ENCODE data around the gene RPRD2.
"Not testable (repeated sequence)": the region's sequence is repeated elsewhere in the genome, so short reads cannot be mapped to it uniquely, and the experiment has no call there.

The RPRD2 gene

DNA sequence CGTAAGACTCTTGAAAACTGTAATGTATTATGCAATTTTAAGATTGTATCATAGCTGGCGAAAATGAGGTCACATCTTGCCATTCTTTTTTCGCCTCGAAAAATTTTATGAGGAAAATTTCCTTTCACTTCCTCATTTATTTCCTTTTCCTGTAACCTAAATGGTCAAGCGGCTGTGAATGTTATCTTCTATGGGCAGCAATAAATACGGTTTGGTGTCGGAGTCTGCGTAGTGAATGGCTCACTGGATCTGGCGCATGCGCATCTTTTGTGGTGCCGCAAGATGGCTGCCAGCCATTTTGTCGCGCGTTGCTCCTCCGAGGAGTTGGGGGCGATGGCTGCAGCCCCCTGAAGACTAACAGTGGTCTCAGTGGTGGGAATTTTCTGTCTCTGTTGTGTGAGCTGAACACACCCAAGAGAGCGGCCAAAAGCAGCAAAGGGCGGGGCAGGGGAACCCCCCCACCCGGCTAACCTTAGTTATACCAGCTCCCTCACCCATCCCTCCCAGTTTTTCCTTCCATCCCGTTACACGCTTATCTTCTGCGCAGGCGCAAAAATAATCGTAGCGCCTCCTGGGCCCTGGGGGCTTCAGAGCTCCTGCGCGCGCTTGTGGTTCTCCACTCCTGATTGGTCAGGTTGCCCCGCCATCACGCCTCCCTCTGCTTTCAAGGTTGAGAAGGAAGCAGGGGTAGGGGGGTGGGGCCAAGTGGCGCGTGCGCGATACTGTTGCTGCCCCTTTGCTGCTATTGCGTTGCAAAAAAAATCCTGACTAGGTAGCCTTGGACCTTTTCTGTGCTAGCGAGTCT, at the start of gene RPRD2:
RPRD2 (plus strand) TSS at position 722 of the 805 bp plus-strand sequence. CDS start 568 bp downstream, outside the sequence.
- peak; percentile 96 for DNase-seq

DNA sequence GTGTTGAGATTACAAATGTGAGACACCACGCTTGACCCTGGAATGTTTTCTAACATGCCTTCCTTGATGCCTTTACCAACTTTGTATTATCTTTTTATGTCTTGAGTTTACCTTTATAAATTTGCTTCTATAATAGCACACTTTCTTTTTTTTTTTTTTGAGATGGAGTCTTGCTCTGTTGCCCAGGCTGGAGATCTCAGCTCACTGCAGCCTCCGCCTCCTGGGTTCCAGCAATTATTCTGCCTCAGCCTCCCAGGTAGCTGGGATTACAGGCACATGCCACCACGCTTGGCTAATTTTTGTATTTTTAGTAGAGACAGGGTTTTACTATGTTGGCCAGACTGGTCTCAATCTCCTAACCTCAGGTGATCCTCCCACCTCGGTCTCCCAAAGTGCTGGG, 49.3 kb upstream of the RPRD2 start:
- not testable (repeated sequence) for DNase-seq

DNA sequence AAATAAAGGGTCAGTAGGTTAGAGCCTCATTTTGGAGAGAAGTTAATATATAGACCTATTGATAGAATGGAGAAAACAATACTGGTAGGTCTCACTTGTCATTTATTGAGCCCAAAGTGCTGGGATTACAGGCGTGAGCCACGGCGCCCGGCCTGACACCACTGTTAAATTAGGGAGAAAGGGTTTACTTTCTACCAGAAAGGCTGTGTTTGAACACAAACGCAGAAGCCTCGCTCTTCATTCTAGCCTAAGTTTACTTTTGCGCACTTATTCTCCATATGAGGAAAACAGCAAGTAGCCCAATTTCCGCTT, 43.3 kb upstream of the RPRD2 start:
- DNase-seq, result no peak

DNA sequence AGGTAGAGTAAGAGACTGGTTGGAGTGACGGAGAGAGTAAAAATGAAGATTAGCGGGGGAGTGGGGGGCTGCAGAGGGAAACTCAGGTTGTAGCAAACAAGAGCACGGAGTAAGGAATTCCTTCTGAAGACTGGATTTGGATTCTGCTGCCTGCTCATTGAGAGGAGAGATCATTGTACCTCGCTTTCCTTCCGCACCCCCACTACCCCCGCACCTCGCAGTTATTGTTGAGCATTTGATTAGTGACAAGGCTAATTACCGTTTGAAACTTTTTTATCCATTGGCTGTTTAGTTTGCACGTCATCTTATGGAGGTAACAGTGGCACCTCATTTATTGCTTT, 42.2 kb upstream of the RPRD2 start:
- DNase-seq, result no peak

DNA sequence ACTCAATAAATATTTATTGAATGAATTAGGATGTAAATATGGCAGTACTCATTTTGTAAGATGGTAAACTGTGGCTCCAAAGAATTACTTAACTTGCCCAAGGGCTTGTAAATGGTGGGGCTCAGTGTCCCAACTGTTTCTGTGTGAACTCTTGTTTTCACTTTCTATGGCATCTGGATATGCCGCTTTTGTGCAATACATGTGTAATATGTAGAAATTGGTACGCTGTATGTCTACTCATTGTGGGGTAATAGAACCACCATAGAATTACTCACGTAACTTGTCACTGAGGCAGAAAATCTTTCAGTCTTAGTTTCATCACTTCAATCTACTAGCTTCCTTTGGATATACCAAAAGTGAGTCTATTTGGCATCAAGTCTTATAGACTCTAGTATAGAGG, 41.6 kb upstream of the RPRD2 start:
- peak; percentile 46 for DNase-seq

DNA sequence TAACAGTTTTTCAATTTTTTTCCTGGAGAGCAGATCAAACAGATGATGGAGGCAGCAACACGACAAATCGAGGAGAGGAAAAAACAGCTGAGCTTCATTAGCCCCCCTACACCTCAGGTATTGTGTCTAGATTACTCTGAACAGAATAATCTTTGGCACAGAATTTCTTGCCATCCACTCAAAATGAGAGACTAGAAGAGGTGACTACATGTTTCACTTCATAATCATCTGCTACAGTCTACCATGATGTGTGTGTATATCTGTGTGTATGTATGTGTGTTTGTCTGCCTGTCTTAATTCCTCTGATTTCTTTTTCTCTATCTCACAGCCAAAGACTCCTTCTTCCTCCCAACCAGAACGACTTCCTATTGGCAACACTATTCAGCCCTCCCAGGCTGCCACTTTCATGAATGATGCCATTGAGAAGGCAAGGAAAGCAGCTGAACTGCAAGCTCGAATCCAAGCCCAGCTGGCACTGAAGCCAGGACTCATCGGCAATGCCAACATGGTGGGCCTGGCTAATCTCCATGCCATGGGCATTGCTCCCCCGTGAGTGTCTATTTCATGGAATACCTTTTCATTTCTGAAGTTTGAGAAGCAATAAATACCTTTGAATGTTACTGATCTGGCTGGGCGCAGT, 31.2 kb upstream of the RPRD2 start:
- DNase-seq, result peak; percentile 45

DNA sequence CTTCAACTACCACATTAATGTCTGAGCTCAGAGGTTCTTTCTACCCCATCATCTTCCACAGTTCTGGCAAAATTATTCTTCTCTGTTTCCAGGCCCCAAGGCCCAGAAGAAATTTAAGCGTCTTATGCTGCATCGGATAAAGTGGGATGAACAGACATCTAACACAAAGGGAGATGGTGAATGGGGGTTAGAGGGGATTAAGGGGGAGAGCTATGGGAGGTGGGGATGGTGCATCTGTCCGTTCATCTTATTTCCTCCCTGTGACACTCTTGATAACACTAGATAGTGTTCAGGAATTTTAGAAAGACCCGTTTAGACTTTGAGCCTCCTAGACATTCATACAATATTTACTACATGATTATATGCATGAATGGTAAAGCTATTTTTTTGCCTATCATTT, 17.6 kb upstream of the RPRD2 start:
- DNase-seq, result no peak

DNA sequence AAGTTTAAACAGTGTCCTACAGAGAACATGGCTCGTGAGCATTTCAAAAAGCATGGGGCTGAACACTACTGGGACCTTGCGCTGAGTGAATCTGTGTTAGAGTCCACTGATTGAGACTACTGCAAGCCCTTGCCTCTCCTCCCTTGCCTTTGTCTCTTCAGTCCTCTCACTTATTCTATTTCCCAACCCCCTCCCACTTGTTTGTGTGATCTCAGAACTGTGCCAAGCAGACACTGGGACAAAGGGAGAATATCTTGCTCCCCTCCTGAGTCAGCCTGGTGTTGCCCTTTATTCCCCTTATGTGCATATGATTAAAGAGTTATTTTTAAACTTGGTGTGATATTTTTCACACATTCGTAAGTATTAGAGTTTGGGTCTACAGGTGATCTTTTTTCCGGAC, 11.1 kb upstream of the RPRD2 start:
- DNase-seq, result no peak

DNA sequence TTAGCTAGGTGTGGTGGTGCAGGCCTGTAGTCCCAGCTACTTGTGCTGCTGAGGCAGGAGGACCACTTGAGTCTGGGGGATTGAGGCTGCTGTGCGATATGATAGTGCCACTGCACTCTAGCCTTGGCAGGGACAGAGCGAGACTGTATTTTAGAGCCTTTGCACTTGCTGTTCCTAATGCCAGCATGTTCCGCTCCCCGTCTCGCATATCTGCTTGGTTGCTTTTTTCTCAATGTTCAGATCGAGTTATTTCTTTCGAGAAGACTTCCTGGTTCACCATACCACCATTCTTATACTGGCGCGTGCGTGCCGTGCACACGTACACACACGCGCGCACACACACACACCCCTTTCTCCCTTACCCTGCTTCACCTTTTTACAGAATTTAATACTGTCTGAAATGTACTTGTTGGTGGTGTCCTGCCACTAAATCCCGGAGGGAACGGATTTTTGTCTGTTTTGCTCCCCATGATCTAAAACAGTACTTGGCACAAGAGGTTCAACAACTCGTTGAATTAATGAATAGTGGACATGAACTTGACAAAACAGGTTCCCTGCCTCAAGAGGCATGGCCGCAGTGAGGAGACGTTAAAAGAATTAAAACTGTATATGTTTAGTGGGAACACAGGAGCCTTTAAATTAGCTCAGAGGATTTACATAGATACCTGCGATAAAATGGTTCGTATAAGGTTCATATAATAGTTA, 1.1 kb upstream of the RPRD2 start:
- DNase-seq, result no peak

DNA sequence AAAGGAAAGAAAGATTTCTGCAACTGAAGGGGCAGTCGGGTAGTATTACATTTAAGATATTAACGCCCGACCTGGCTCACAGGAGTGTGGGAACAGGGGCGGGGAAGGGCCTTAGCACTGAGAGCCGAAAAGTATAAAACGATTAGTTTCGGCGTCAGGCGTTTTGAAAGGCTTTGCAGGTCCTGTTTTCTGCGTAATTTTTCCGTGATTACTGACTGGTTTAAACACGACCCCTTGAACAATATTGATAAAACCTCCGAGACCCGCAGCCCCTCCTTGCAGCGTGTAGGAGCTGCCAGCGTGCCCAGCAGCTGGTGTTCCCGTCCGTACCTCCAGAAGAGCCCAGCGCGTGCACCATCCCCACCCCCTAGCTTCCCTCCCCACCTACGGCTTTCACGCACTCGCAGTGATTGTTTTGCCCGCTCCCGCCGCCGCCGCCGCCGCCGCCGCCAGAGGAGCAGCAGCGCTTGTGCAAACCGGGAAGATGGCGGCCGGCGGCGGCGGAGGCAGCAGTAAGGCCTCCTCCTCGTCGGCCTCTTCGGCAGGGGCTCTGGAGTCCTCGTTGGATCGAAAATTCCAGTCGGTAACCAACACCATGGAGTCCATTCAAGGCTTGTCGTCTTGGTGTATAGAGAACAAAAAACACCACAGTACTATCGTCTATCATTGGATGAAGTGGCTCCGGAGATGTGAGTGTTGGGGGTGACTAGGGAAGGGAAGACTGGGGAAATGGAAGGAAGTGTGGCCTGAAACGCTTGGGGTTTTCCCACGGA, 470 bp downstream of the RPRD2 start:
- peak; percentile 89 for DNase-seq

DNA sequence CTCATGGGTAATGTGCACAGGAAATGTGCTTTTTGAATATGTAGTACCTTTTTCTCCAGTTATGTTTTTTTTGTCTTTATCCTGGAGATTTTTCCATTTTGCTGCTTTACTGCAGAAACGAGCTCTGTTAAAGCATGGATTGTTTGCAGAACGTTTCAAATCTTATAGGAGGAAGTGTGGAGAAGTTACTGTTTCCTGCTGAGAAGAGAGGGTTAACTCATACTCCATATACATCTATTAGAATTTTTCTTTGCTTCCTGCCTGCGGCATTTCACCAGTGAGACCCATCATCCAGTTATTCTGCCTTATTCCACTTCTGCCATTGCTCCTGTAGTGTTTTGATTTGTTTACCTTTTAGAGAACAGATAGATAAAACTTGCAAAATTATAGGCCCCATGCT, 2.0 kb downstream of the RPRD2 start:
- DNase-seq, result no peak

DNA sequence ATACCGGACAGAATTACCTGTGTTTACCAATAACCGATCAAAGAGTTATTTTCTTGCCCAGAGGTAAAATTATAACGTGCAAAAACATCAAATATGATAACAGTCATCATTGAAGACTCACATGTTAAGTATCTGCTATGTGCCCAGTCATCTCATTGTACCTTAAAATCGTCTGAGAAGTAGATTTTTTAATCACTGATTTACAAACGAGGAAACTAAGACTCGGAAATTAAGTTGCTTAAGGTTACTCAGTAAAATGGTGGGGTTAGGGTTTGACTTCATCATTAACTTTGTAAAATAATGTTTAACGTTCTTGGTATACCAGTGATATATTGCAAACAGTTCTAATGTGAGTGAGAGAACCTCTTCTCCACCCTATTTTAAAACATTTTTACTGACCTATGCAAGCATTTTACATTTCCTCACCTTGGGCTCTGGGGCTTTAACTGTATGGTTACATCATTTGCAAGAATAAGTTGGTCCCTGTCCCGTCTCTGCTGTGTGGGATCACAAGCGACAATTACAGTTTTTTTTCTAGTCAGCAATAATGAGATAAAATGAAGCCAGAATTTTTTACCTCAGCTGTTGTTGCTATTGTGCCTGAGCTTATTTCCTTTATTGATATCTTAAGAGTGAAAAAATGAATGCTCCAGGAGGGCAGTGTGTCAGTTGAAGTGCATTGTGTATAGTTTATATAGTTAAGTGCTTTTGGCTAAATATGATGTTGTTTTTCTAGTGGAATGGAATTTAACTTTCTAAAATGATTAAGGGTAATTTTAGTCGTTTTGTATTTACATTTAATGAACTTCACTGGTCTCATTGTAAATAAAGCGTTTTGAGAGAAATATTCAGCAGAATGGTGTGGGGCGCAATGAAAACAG, 2.7 kb downstream of the RPRD2 start:
- no peak for DNase-seq

DNA sequence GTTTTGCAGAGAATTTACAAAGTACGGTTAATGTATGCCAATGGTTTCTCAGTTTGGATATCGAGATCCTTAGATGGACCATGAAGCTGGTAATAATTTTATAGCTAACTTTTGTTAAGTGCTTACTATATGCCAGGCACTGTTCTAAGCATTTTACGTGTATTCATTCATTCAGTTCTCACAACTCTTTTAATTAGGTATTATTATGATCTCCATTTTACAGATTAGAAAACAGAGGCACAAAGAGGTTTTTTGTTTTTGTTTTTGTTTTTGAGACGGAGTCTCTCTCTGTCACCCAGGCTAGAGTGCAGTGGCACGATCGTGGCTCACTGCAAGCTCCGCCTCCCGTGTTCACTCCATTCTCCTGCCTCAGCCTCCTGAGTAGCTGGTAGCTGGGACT, 7.2 kb downstream of the RPRD2 start:
- DNase-seq, result no peak

DNA sequence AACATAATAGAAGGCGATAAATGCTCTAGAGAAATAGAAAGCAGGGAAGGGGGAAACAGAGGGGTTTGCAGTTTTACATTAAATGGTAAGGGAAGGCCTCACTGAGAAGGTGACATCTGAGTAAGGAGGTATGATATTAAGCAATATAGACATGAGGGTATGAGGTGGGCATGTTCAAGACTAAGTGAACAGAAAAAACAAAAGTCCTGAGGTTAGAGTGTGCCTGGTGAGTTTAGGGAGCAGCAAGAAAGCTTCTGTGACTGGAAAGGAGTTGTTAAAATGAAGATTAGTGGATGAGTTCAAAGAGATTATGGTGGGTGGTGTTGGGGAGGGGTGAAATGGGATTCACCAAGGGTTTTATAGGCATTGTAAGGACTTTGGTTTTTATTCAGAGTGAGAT, 8.6 kb downstream of the RPRD2 start:
- no peak for DNase-seq

DNA sequence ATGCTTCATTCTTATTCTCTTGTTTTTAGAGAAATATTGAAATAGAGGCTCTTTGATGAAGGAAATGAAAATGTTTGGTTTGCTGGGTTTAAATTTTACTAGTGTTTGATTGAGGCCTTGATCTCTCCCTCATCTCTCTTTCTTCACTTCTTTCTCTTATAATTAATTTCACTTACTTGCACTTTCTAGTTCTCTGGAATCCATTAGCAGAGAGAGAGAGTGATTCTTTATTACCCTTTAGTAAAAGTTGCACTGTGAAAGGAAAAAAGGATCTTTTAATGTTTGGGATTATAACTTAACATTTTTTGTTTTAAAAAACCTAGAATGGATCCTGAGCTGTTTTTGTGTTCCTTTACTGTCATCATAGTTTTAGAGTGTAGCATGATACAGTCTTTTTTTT, 12.2 kb downstream of the RPRD2 start:
- no peak for DNase-seq

DNA sequence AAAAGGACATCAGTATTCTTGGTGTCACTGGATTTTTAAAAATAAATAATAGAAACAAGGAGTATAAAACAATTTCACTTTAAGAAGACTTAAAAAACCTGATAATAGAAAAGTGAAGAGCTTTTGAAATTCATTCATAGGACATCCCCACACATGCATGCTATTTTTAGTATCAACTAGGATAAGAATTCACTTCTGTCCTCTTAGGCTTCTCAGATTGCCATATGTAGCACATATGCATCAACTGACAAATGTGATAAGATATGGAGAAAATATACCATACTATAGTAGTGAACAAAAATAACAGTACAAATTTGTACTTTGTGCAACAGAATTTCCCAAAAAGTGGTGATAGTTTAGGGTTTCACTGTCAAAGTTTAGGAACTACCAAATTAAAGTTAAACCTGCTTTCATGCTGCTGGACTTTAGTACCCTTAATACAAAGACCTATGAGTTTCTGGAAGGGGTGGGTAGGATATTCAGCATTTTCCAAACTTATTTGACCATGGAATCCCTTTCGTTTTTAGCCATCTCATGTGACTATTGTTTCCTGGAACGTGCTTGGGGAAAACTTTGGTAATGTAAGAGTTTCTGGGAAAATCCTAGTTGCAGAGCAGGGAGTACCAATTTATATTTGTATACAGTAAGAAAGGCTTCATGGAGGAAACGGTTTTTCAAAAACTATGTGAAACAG, 19.8 kb downstream of the RPRD2 start:
- no peak for DNase-seq

DNA sequence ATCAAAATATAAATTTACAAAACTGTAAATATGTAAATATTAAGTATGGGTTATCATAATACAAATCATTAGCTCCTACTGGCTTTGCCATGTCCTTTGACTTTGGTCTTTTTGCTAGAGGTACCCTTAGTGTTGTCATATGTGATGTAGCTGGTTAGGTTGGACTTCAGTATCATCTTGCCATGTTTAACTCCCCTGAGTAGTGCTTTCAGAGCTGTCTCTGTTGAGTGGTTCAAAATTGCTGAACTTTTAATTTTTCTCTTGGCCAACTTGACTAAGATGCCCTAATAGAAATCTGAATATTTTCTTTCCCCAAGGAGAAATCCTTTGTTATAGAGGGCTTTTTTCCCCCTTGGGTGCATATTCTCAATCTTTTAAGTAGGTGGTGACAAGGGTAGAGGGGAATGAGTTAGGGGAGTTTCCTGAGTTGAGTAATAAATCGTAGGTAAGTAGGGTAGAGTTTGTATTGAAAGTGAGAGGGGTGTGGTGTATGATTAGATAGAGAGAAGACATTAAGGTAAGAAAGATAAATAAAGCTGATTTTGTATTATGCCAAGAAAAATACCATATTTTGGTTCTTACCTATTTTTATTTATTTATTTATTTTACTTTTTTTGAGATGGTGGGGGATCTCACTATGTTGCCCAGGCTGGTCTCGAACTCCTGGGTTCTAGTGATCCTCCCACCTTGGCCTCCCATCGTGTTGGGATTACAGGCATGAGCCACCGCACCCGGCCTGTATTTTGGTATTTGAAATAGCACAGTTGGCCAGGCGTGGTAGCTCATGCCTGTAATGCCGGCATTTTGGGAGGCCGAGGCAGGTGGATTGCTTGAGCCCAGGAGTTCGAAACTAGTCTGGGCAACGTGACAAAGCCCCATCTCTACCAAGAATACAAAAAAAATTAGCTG, 21.8 kb downstream of the RPRD2 start:
- DNase-seq, result no peak

DNA sequence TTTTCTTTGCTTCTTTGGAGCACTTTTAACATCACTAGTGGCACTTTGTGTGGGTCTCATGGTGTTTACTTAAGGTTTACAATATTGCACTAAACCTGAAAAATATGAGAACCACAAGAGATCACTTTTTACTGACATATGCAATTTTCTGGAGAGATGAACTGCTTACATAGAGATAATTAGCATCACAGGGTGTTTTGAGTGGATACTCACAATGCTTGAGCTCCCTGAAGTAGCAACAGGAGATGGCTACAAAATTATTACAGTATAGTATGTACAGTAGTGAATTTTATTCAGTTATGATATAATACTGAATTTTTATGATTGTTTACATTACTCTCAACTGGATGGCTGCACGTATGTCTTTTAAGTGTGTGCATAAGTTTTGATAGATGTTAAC, 22.6 kb downstream of the RPRD2 start:
- DNase-seq, result no peak

DNA sequence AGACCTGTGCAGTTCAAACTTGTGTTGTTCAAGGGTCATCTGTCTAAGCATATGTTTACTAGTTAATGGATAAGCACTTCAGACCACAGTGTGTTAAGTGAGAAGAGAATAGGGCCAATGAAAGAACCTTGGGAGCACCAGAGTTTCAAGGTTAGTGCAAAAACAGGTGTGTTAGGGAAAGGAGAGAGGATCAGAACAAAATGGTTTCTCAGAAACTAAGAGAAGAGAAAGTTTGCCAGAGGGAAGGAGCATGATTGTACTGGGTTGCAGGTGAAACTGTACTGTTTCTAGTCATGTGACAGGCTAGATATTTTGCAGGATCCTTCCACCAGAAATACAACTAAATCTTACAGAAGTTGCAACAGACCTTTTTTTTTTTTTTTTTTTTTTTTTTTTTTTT, 23.3 kb downstream of the RPRD2 start:
- DNase-seq, result no peak

DNA sequence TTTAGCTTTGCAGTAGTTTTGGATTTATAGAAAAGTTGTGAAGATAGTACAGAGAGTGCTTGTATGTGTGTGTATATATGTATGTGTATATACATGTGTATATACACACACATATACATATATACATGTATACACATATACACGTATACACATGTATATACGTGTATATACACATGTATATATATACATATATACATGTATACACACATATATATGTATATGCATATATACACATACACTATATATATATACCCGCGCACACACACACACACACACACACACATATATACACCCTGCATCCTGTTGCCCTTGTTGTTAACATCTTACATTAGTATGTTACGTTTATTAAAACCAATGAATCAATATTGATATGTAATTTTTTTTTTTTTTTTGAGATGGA, 24.3 kb downstream of the RPRD2 start:
- no peak for DNase-seq

DNA sequence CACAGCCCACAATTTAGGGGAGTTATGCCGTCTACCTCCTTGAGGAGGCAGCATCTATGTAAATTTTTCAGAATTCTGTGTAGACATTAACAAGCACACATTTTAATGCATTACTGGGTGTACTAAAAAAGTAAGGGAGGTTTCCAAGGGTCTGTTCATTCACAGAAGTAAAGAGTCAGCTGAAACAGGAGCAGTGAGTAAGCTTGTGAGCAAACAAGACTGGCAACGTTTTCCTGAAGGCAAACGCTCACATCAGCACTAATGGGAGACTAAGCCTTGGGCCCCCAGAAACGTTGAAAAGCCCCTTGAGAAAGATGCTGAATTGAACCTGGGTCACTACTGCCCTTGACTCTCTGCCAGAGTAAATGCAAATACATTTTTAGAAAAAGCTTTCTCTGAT, 25.7 kb downstream of the RPRD2 start:
- DNase-seq, result no peak
